ENCODE measurements around the gene KANSL1.

The KANSL1 gene

GRCh38 chr17:46063241-46063640, 130.0 kb downstream of the KANSL1 start:
- DNase-seq = no peak

- DNase-seq = no peak
Measured at GRCh38 chr17:46061435-46061834, 131.8 kb downstream of the KANSL1 start.

GRCh38 chr17:46060461-46060860, 132.8 kb downstream of the KANSL1 start:
- no peak for DNase-seq

GRCh38 chr17:46059486-46059885, 133.7 kb downstream of the KANSL1 start:
- DNase-seq = no peak

- no peak for DNase-seq
Measured at GRCh38 chr17:46057366-46057765, 135.9 kb downstream of the KANSL1 start.

DNA sequence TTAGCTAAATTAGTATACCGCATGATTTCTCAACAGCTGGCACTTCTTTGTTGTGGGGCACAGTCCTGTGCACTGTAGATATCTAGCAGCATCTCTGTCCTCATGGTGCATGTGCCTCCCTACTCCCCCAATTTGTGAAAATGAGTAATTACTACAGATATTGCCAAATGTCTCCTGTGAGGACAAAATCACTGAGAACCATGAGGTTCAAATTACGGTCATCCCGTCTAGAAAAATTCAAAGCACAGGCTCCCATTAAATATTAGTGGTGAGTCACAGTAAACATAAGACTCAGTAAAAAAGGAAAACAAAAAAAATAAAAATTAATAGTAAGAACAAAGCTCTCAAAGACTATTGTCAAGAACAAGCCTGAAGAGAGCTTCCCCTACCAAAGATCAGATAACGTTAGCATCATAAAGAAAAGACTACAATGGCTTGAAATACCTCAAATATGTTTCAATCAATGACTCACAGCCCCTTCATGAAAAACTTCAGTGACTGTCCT, 136.4 kb downstream of the KANSL1 start:
- no peak for DNase-seq

DNA sequence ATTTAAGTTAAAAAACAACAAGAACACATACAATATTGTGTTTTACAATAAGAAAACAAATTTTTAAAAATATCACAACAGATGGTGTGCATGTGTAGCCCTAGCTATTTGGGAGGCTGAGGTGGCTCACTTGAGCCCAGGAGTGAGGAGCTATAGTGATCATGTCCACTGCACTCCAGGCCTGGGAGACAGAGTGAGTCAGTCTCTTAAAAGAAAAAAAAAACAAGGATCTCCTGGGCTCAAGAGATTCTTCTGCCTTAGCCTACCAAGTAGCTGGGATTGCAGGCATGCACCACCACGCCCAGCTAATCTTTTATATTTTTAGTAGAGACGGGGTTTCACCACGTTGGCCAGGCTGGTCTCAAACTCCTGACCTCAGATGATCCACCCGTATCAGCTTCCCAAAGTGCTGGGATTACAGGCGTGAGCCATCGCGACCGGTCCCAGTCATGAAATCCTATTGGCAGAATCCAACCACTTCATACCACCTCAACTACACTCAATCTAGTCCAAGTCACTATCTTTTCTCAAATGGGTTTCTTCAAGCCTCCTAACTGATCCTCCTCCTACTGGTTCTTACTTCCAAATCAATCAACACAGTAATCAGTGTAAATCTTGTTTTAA, 139.2 kb downstream of the KANSL1 start:
- no peak for DNase-seq

DNA sequence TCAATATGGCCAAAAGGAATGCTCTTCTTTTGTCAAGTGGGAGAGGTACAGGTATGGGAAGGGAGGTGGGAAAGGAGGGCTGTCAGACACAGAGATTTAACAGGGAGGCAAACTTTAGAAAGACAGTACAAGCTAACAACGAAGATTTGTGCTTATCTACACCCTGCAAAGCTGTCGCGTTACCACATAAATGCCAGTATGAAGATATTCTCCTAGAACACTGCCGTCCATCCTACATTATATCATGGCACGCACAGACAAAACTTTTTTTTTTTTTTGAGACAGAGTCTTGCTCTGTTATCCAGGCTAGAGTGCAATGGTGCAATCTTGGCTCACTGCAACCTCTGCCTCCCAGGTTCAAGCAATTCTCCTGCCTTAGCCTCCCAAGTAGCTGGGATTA, 143.6 kb downstream of the KANSL1 start:
- DNase-seq = no peak

DNA sequence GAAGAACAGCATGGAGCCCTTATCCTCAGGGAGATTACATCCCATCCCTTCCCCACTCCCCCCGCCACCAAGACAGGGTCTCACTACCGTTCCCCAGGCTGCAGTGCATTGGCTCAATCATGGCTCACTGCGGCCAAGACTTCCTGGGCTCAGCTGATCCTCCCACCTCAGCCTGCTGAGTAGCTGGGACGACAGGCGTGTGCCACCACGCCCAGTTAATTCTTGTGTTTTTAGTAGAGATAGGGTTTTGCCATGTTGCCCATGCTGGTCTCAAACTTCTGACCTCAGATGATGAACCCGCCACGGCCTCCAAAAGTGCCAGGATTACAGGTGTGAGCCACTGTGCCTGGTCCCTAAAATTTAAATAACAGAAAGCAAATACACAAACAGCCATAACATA, 145.4 kb downstream of the KANSL1 start:
- no peak for DNase-seq

- no peak for DNase-seq
Measured at GRCh38 chr17:46047398-46047797, 145.8 kb downstream of the KANSL1 start.

DNA sequence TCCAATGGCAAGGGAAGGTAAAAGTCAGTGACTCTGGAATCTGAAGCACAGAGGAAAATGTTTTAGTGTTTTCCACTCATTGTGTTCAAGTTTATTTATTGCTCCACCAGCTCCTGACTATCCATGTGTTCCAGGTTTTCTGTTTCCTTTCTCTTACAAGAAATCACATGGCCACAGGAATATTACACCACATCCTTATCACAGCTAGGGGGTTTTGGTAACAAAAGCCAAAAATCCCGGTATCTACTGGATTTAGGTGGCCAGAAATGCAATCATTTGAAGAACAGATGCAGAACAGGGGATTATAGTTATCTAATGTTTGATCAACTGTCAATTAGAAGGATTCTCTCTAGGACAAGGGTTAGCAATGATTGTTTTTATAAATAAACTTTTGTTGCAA, 146.3 kb downstream of the KANSL1 start:
- no peak for DNase-seq

GRCh38 chr17:46045639-46046038, 147.6 kb downstream of the KANSL1 start:
- no peak for DNase-seq

DNA sequence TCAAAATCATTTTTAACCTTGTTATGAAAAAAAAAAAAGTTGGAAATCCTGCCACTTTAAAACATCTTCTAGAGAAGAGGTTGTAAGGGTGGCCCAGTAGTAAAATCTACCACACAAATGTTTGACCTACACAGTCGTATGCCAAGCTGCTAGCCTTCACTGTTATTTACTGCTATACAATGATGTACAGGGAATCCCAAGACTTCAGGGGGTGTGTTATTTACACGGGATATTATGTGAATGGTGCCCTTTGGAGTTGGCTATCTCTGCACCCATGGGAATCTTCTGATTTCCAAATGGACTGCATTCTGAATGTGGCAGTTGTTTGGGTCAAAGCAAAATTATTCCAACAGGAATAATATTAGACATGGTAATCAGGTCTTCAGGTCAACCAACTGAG, 148.2 kb downstream of the KANSL1 start:
- DNase-seq = no peak

GRCh38 chr17:46044286-46044928, 148.8 kb downstream of the KANSL1 start:
- peak; percentile 34 to 55 for DNase-seq

DNA sequence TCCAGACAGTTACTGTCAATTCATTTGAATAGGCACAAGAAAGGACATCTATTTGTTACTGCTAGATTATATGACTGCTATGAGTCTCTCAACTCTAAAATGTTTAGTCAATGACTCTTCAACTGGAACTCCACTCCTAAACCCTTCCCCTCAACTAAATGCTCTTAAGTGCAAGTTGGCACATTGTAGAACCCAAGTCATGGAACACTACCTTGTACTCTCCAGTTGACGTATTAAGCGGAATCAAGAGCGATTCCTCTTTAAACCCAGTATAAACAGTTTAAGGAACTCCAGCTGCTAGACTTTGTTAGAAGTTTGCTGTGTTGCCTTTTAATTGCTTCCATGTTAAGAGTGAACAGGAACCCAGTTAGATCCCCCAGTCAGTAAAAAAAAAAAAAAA, 149.6 kb downstream of the KANSL1 start:
- DNase-seq = no peak

DNA sequence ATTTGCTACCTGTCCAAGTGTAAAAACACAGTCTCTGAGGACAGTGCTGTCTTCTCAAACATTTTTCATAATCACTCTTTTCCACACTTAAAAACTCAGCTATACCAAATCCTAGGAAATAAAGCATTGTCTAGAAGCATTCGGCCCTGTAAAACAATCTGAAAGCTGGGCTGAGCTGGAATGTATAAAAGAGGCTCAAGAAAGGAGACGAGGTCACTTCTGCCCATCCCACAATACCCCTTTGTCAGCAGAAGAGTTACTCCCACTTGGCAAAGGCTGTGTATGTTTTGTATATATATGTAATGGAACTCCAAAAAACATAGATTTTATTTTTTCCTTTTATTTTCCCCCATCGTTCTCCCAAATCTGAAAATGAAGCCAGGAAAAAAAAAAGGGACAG, 150.3 kb downstream of the KANSL1 start:
- DNase-seq = no peak

- DNase-seq = no peak
Measured at GRCh38 chr17:46042246-46042645, 151.0 kb downstream of the KANSL1 start.

GRCh38 chr17:46039592-46040186, 153.5 kb downstream of the KANSL1 start:
- no peak for DNase-seq

DNA sequence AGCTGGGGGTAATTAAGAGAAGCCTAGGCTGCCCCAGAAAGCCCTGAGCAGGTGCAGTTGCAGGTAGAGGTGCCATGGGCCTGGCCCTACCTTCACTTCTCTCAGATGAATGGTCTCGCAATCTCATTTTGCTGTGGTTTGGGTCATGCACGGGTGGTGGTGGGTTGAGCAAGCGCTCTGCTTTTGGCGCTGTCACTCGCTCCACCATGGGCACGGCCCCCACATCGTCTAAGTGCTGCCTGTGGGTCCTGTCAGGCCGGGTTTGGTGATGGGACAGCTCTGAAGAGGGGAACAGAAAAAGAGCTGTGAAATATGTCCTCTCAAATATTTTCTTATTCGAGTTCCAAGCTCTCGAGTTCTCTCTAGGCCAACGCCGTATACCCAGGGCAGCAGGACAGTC, 154.3 kb downstream of the KANSL1 start:
- no peak for DNase-seq

DNA sequence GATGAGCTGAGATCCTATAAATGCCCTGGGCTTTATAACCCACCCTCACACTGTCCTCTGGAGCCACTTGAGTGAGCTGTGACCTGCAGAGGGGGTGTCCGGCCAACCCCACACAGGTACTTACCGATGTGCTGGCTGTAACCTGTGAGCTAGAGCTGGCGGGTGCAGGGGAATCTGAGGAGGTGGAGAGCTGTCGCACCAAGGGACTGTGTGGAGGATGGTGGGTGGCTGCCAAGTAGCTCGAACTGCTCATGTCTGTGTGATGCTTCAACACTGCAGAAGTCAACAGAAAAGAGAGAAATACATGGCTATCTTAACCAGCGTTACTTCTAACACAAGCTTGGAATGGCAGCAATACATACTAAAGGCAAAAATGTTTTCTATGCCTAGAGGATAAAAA, 154.8 kb downstream of the KANSL1 start:
- DNase-seq = no peak

DNA sequence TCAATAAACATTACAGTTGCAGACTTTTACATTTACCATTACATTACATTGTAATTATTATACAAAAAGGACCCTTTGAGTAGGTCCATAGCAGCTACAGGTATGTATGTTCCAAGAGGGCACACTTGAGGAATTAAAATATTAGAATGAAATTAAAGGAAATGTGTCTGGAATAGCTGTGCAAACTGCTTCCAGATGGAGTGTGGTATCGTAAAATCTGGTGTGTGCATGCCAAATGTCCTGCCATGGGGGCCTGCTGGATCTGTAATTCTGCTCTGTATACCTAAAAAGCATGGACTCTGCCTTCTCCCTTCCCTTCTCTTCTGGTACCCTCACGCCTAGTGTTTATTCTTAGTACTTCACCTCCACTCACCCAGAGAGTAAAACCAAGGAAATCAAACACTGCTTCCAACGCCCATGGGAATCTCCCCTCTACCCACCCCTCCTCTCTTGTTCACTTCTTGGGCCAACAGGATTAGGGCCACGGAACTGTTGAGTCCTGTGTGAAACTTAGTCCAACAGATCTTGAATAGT, 155.4 kb downstream of the KANSL1 start:
- no peak for DNase-seq

- DNase-seq = no peak
Measured at GRCh38 chr17:46036491-46036890, 156.7 kb downstream of the KANSL1 start.

DNA sequence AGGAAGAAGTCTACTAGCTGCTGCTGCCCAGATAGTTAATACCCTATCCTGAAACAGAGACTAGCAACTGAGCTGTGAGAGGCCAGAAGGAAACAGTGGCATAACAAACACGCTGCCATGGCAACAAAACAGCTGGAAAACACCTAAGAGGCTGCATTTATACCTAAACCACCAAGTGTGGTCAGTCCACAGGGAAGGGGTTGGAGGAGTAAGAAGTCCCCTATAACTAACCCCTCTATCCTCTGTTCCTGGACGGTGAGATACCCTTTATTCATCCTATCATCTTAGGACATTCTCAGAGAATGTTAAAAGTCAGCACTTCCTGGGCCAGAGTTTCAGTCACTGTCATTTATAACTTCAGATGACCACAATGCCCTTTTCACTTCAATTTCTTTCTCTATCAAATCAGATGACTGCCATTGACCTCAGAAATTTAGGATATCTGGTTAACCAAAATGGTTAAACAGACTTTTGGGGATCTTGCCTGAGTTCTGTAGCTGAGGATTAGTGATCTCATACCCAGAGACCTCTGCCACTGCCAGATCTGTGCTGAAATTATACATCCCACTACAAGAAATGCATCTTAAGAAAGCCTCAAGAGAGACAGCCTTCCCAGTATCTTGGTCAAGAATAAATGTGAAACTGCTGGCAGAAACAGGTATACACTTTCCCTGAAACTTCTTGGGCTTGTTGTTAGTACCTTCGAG, 158.0 kb downstream of the KANSL1 start:
- DNase-seq = peak in 1 of 2 experiments; percentile 19

DNA sequence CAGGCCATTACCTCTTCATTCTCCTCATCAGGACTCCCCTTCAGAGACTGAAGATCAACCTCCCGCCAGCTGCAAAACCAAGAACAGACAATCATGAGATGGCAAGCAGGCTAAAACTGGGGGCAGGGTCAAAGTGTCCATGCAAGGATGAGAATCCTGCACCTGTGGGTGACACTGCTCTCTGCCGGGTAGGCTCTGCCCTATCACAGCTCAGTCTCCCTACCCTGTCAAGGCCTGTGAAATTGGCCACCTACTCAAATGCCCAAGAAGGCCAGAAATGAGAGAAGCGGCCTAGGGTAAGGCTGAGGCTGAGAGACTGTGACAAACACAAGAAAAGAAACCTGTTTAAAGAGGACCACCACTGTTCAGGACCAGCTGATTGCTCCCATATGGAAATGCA, 159.8 kb downstream of the KANSL1 start:
- no peak for DNase-seq

Data from activated CD4-positive, alpha-beta T cell treated with anti-CD3 and anti-CD28 coated beads, Interleukin-2, amount 50 U/mL, for 48 hours (primary cell).